Measurements from ENCODE around the gene CTNND2. TPM values are rescaled to one million over a fixed set of nuclear protein-coding genes. Genes with fewer than 3 reads are reported as not detected.

The CTNND2 gene
- total RNA-seq, 2 donors from 2014 or later = not detected

DNA sequence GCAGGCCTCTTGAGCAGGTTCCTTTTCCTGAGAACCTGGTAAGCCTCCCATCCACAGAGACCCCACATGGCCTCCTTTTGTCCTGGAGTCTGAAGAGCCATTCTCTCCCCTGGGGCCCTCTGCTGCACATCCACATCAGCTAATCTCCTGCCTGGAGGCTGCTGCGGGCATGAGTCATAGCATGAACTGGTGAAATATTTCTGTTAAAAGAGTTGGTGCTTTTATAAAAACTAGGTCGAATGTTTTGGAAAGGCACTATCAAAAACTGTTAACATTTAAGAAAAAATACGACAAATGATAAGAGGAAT, 399.4 kb downstream of the CTNND2 start:
- no peak for ATAC-seq (replicated peaks in 1 of 2)
- no peak for DNase-seq
- Mint-ChIP-seq H3K4me1 (ENCODE audit: low read depth) (no peaks in the 10 kb centered on the region), H3K27ac (no peak overlapping the region), H3K36me3 (ENCODE audit: insufficient read depth in 2 of 2) (no peaks in the 10 kb centered on the region), H3K9me3 (no peaks in the 10 kb centered on the region), H3K4me3 (no peak overlapping the region), H3K27me3 (ENCODE audit: low read depth) (no peaks in the 10 kb centered on the region)

DNA sequence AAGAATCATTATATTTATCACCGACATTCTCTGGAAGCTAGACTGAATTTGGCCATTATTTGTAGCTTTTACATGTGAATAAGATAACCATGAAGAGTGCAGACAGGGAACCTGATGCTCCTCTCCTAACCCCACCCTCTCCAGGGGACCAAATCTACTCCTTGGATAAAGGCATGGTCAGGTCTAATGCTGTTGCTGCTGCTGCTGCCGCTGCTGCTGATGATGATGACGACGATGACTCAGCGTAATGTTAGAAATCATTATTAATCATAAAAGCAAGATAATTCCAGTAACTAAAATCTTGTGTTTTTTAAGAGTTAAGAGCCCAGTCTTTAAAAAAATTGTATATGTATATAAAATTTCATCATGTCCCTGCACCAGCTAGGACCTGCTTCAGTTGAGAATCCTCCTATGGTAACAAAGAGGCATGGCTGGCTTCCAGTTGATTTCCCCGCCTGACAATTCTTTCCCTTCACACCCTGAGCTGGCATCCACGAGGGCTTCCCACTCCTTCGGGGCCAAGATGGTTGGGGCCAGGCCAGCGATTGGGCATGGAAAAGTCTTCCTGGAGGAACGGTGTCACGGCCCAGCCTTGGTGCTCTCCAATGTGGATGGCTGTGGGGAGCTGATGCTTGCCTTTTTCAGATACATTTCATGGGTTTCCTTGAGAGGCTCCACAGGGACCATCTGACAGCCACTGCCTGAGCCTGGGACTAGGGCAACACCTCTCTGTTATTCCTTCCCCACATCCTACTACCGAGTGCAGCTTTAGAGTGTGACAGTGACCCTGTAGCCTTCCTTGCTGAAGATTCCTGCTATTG, 400.0 kb downstream of the CTNND2 start:
- Mint-ChIP-seq H3K9me3 (no peaks in the 10 kb centered on the region), H3K36me3 (ENCODE audit: insufficient read depth in 2 of 2) (no peaks in the 10 kb centered on the region), H3K27me3 (ENCODE audit: low read depth) (no peaks in the 10 kb centered on the region), H3K4me3 (no peak overlapping the region), H3K27ac (no peak overlapping the region), H3K4me1 (ENCODE audit: low read depth) (no peaks in the 10 kb centered on the region)
- ATAC-seq (replicated peaks in 1 of 2) (no peak), DNase-seq (no peak)

DNA sequence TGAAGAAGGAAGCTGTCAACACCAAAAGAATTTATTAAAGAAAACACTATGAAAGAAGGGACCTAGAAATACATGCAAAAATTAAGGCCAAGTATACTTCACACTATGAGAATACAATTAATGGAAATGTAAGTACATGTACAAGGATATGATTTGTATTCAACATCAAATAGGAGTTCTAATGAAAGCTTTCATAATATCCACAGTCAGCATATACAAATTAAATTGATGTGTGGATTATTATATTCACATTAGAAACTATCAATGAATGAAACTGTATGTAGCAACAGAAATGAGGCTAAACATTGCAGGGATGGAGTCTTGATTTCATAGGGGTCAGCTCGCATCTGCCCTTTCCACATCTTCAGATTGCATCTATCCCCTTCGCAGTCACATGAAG, 401.5 kb downstream of the CTNND2 start:
- no peak overlapping the region for H3K4me3 Mint-ChIP-seq
- no peaks in the 10 kb centered on the region for H3K4me1 Mint-ChIP-seq (ENCODE audit: low read depth)
- H3K27ac Mint-ChIP-seq = no peak overlapping the region
- DNase-seq (no peak), ATAC-seq (replicated peaks in 1 of 2) (no peak)
- H3K9me3 Mint-ChIP-seq = no peaks in the 10 kb centered on the region
- no peaks in the 10 kb centered on the region for H3K27me3 Mint-ChIP-seq (ENCODE audit: low read depth)
- no peaks in the 10 kb centered on the region for H3K36me3 Mint-ChIP-seq (ENCODE audit: insufficient read depth in 2 of 2)

DNA sequence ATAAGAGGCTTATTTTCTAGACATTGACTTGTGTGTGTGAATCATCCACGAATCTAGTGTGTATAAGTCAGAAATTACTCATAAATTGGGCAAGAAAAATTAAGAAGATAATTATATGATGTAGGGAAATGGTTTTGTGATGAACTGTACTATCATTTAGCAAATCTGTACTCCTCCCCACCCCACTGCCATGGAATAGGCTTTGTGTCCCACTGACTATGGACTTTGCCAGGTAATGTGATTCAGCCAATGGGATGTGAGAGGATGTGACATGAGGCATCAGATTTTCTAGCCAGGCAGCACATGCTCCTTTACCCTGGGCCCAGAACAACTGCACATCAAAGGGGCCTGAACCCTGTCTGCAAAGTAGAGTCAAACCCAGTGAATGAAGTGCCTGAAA, 406.6 kb downstream of the CTNND2 start:
- DNase-seq = no peak
- H3K4me3 Mint-ChIP-seq = no peak overlapping the region
- no peak overlapping the region for H3K27ac Mint-ChIP-seq
- no peaks in the 10 kb centered on the region for H3K36me3 Mint-ChIP-seq (ENCODE audit: insufficient read depth in 2 of 2)
- no peaks in the 10 kb centered on the region for H3K9me3 Mint-ChIP-seq
- no peak for ATAC-seq (replicated peaks in 1 of 2)
- no peaks in the 10 kb centered on the region for H3K4me1 Mint-ChIP-seq (ENCODE audit: low read depth)
- H3K27me3 Mint-ChIP-seq (ENCODE audit: low read depth) = no peaks in the 10 kb centered on the region

DNA sequence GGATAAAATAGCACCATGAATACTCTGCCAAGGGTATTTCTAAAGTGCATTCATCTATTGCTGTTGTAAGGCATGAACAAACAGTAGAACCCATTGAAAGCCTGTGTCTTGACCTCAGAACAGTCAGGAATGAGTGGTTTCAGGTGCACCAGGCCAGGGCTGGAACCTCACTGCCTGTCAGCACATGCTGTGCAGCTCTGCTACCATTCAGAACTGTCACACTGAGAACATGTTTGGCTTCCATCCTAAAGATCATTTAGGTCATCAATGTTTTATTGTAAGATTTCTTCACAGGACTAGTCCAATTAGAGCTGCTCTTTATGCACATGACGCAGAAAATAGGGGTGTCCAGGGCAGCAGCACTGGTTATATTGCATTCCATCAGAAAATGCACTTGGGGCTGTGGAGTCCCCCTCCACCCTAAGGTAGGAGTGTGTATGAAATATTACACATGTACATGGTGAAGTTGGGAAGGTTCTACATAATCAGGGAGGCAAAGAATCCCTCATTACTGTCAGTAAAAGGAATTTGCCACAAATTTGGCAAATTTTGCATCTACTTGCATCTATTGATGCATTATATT, 408.0 kb downstream of the CTNND2 start:
- no peak overlapping the region for H3K4me3 Mint-ChIP-seq
- no peaks in the 10 kb centered on the region for H3K9me3 Mint-ChIP-seq
- H3K27me3 Mint-ChIP-seq (ENCODE audit: low read depth) = no peaks in the 10 kb centered on the region
- H3K36me3 Mint-ChIP-seq (ENCODE audit: insufficient read depth in 2 of 2) = no peaks in the 10 kb centered on the region
- ATAC-seq (replicated peaks in 1 of 2) = no peak
- H3K4me1 Mint-ChIP-seq (ENCODE audit: low read depth) = no peaks in the 10 kb centered on the region
- no peak for DNase-seq
- H3K27ac Mint-ChIP-seq = no peak overlapping the region

DNA sequence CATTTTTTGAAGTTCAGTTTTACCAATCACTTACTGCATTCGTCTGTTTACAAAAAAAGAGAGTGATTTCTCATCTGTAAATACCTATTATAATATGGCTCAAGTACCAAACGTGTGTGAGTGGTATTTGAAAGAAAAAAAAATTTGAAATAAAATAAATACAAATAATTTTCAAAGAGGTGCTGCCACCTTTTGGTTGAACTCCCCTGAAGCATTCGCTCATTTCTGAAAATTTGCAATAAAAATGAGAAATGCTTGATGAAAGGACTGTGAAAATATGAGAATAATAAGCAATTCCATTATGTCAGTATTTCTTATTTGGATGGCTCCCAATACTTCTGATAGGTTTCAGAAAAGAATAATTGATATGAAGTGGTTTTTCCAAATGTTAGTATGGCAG, 409.9 kb downstream of the CTNND2 start:
- no peaks in the 10 kb centered on the region for H3K9me3 Mint-ChIP-seq
- DNase-seq = no peak
- H3K4me3 Mint-ChIP-seq = no peak overlapping the region
- no peaks in the 10 kb centered on the region for H3K27me3 Mint-ChIP-seq (ENCODE audit: low read depth)
- no peaks in the 10 kb centered on the region for H3K4me1 Mint-ChIP-seq (ENCODE audit: low read depth)
- H3K27ac Mint-ChIP-seq = no peak overlapping the region
- ATAC-seq (replicated peaks in 1 of 2) = no peak
- H3K36me3 Mint-ChIP-seq (ENCODE audit: insufficient read depth in 2 of 2) = no peaks in the 10 kb centered on the region

DNA sequence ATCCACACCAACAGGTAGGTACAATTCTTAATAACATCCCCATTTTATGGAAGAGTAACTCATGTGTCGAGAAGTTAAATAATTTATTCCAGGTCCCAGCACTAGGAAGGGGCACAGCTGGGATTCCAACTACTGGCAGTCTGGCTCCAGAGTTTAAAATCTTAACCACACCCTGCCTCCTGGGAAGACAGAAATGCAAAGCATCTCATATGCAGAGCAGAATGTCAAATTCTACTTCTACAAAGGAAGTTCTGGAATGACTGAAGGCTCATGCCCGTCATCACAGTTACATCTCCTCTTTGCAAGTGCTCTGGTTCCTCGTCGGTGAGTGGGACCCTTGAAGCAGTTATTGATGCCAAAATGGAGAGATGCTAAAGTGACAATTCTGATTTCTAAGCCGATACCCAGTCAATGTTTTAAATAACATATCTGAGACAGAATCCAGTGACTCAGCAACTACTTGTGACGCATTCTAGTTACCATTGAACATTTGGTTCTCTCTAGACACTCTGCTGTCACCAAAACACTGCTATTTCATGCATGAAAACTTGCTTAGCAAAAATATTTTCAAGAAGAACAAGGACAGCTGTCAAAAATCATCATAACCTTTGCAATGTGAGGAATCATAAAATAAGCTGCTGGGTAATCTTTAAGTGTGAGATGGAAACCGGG, 412.7 kb downstream of the CTNND2 start:
- ATAC-seq (replicated peaks in 1 of 2) (no peak), DNase-seq (no peak)
- H3K4me1 Mint-ChIP-seq (ENCODE audit: low read depth) = no peaks in the 10 kb centered on the region
- H3K4me3 Mint-ChIP-seq = no peak overlapping the region
- H3K36me3 Mint-ChIP-seq (ENCODE audit: insufficient read depth in 2 of 2) = no peaks in the 10 kb centered on the region
- no peaks in the 10 kb centered on the region for H3K27me3 Mint-ChIP-seq (ENCODE audit: low read depth)
- H3K27ac Mint-ChIP-seq = no peak overlapping the region
- H3K9me3 Mint-ChIP-seq = no peaks in the 10 kb centered on the region

DNA sequence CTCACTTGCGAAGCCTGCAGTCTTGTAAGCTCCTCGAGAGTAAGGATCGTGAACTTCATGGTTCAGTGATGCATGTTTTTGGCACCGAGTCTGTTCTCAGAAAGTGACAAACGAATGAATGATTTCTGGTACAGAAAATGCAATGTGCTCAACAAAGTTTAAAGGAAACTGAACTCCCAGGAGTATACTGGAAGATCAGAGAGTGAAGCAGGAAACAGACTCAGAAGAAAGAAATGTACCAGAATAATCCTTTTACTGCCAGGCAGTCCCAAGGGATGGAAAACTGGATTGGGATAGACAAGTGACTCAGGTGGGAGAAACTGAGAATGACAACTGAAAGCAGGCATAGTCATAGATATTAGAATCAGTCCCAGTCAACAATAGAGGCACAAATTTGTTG, 420.6 kb downstream of the CTNND2 start:
- no peak overlapping the region for H3K4me3 Mint-ChIP-seq
- ATAC-seq (replicated peaks in 1 of 2) (no peak), DNase-seq (no peak)
- H3K9me3 Mint-ChIP-seq = peaks cover 0 to 2% of the 10 kb centered on the region in 2 donors
- H3K27ac Mint-ChIP-seq = no peak overlapping the region
- no peaks in the 10 kb centered on the region for H3K27me3 Mint-ChIP-seq (ENCODE audit: low read depth)
- no peaks in the 10 kb centered on the region for H3K36me3 Mint-ChIP-seq (ENCODE audit: insufficient read depth in 2 of 2)
- H3K4me1 Mint-ChIP-seq (ENCODE audit: low read depth) = no peaks in the 10 kb centered on the region

DNA sequence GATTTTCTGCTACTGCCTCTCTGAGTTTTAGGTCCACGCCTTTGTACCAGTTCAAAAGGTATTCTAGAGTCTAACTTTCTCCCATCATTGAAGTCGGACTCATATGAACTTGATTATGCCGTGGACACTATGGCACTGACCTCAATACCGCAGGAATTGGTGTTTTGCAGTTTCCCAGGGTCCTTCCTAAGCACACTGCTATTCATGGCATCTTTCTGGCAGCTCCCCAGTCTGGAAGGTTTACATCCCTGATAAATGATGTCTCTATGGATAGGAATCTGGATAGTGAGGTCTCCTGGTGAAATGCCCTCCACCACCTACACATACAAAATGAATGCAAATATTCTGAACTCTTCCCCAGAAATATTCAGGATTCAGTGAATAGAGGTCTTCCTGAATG, 422.2 kb downstream of the CTNND2 start:
- peaks cover 0 to 2% of the 10 kb centered on the region in 2 donors for H3K9me3 Mint-ChIP-seq
- no peak overlapping the region for H3K27ac Mint-ChIP-seq
- no peaks in the 10 kb centered on the region for H3K4me1 Mint-ChIP-seq (ENCODE audit: low read depth)
- no peaks in the 10 kb centered on the region for H3K36me3 Mint-ChIP-seq (ENCODE audit: insufficient read depth in 2 of 2)
- no peaks in the 10 kb centered on the region for H3K27me3 Mint-ChIP-seq (ENCODE audit: low read depth)
- ATAC-seq (replicated peaks in 1 of 2) = no peak
- no peak for DNase-seq
- H3K4me3 Mint-ChIP-seq = no peak overlapping the region

DNA sequence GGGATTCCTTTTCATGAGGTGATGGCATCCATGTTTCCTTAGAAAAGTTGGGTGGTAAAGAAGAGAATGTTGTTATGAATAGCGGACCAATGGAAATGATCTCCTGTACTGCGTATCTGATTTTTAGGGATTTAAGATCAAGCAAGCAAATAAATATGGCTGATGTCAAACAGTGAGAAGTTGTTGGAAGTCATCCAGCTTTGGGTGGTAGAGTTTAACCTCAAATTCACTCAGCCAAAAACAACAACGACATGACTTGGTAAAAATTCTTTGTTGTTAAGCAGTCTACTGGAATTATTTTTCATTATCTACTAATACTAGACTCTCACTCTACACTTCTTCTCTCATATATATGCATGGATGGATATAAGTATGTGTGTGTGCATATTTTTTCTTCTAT, 426.5 kb downstream of the CTNND2 start:
- Mint-ChIP-seq H3K27ac (no peak overlapping the region), H3K36me3 (ENCODE audit: insufficient read depth in 2 of 2) (no peaks in the 10 kb centered on the region), H3K4me1 (ENCODE audit: low read depth) (no peaks in the 10 kb centered on the region), H3K9me3 (no peaks in the 10 kb centered on the region), H3K4me3 (no peak overlapping the region), H3K27me3 (ENCODE audit: low read depth) (no peaks in the 10 kb centered on the region)
- DNase-seq (no peak), ATAC-seq (replicated peaks in 1 of 2) (no peak)

DNA sequence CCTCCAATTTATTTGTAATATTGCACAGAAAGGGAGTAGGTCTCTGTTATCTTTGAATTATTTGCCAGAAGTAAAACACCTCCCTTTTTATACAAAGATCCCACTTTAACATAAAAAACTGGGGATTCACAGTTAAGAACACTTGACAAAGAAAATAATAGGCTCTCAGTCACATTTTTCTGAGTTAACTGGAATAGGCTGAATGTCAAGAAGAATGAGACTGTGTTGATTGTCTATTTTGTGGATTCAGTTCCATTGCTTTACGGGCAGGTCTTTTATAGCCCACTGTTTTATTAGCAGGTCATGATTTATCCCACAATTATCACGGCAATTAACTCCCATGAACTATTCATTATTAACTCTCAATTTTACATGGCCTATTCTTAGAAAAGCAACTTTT, 427.4 kb downstream of the CTNND2 start:
- H3K4me1 Mint-ChIP-seq (ENCODE audit: low read depth) = no peaks in the 10 kb centered on the region
- H3K9me3 Mint-ChIP-seq = no peaks in the 10 kb centered on the region
- no peaks in the 10 kb centered on the region for H3K36me3 Mint-ChIP-seq (ENCODE audit: insufficient read depth in 2 of 2)
- H3K27me3 Mint-ChIP-seq (ENCODE audit: low read depth) = no peaks in the 10 kb centered on the region
- H3K4me3 Mint-ChIP-seq = no peak overlapping the region
- ATAC-seq (replicated peaks in 1 of 2) = no peak
- no peak overlapping the region for H3K27ac Mint-ChIP-seq
- DNase-seq = no peak

DNA sequence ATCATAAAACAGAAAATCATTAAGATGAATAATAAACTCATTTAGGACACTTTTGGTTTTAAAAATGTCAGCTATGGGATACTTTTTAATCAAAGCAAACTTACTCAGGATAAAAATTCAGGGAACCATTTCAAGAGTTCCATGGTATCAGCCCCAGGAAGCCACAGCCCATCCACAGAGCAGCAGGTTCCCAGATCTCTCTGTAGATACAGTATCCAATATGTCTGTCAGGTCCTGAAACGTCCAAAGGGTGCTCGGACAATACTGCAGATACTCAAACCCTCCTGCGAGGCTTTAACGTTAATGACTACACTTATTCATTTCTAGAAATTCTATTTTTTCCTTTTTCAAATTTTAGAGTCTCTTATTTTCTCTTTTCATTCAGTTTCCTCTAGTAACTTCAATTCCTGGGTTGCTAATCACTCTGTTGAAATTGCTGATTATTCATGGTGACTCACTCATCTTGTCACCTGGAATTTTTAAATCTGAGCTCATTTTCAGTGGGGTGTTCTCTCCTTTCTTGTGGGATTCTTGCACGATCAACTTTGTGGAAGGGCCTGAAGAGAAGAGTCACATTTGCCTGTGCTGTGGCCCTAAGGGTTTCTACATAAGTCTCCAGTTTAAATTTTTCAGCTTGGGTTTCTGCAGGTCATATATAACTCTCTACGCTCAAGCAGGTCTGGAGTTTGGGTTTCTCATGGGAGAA, 435.8 kb downstream of the CTNND2 start:
- no peak for ATAC-seq (replicated peaks in 1 of 2)
- no peak for DNase-seq
- H3K27ac Mint-ChIP-seq = no peak overlapping the region
- no peaks in the 10 kb centered on the region for H3K4me1 Mint-ChIP-seq (ENCODE audit: low read depth)
- H3K9me3 Mint-ChIP-seq = no peaks in the 10 kb centered on the region
- H3K27me3 Mint-ChIP-seq (ENCODE audit: low read depth) = peaks cover 6% of the 10 kb centered on the region
- H3K36me3 Mint-ChIP-seq (ENCODE audit: insufficient read depth in 2 of 2) = no peaks in the 10 kb centered on the region
- no peak overlapping the region for H3K4me3 Mint-ChIP-seq

DNA sequence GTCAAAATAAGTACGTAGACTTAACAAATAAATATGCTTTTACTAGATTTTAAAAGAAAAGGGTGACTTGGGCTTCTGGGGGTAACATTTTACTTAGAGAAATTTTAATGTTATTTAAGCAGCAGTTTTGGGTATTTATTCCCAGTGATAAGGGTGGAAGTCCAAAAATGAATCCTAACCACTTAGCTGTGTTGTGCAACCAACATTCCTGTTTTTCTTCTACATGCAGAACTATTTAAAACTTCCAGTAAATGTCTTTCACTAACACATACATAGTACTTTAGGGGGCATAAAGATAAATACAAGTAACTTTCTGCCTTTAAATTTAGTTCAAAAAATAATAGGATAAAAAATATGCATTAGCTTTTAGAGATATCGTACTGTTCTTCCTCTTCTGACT, 436.7 kb downstream of the CTNND2 start:
- DNase-seq = no peak
- Mint-ChIP-seq H3K4me3 (no peak overlapping the region), H3K9me3 (no peaks in the 10 kb centered on the region), H3K27me3 (ENCODE audit: low read depth) (peaks cover 11% of the 10 kb centered on the region), H3K36me3 (ENCODE audit: insufficient read depth in 2 of 2) (no peaks in the 10 kb centered on the region), H3K4me1 (ENCODE audit: low read depth) (no peaks in the 10 kb centered on the region), H3K27ac (no peak overlapping the region)
- ATAC-seq (replicated peaks in 1 of 2) = no peak

Measured in activated T-cell treated with anti-CD3 and anti-CD28 coated beads, Interleukin-2, amount 50 U/mL, for 72 hours (primary cell).